HL-60 (cell line): ENCODE results near the gene PDCD4.

ENCODE experiments used
- DNase-seq, 2 experiments: peaks; one replicate each; pipeline ENCODE4 v3.0.0-alpha.2; 2010 to 2020; ENCODE audit warnings: low read depth in 1 of 2, low spot score in 1 of 2
- H3K27ac ChIP-seq: fragments of 250-450 bp; sonication (Bioruptor Pico); replicated peaks from 2 replicates; pipeline ENCODE4 v1.5.1; 2020; ENCODE audit warnings: mild to moderate bottlenecking, moderate library complexity
- H3K27me3 ChIP-seq: fragments of 250-450 bp; sonication (Bioruptor Pico); 2 replicates; pipeline ENCODE4 v1.5.1; 2021; ENCODE audit warnings: mild to moderate bottlenecking, moderate library complexity; ENCODE audit not compliant: insufficient read depth, poor library complexity, severe bottlenecking
- H3K4me3 ChIP-seq: replicated peaks from 2 replicates; pipeline ENCODE4 v1.5.1; 2011; ENCODE audit warnings: mild to moderate bottlenecking, control low read depth, low read length; ENCODE audit not compliant: insufficient read depth
- CTCF ChIP-seq: IDR thresholded peaks from one replicate; pipeline ENCODE4 v1.5.1; 2011; ENCODE audit warnings: low read length, control low read depth, inconsistent platforms; ENCODE audit not compliant: insufficient read depth
- GABPA ChIP-seq: IDR thresholded peaks from 2 replicates; pipeline ENCODE4 v1.6.1; 2012; ENCODE audit warnings: low read depth
- POLR2AphosphoS5 ChIP-seq: IDR thresholded peaks from 2 replicates; pipeline ENCODE4 v1.6.1; 2012; ENCODE audit warnings: low read depth
- REST ChIP-seq: IDR thresholded peaks from 2 replicates; pipeline ENCODE4 v1.6.1; 2012; ENCODE audit warnings: low read depth; ENCODE audit not compliant: insufficient replicate concordance
- SPI1 ChIP-seq: IDR thresholded peaks from 2 replicates; pipeline ENCODE4 v1.6.1; 2012; ENCODE audit warnings: low read depth, mild to moderate bottlenecking, borderline replicate concordance

The PDCD4 gene

GRCh38 chr10:110872984-110873923, 1.5 kb downstream of the PDCD4 start:
- DNase-seq = no peak
- no peaks in the 10 kb centered on the region for H3K27me3 ChIP-seq
- TF ChIP-seq CTCF (no peak), POLR2AphosphoS5 (no peak), REST (no peak), GABPA (no peak), SPI1 (no peak)
- H3K27ac ChIP-seq = peak overlapping the region; percentile 97
- peak overlapping the region; percentile 80 for H3K4me3 ChIP-seq

- Histone ChIP-seq H3K27me3 (no peaks in the 10 kb centered on the region), H3K4me3 (peak overlapping the region; percentile 80), H3K27ac (peak overlapping the region; percentile 97)
- no peak for TF ChIP-seq SPI1
- no peak for TF ChIP-seq GABPA
- no peak for TF ChIP-seq POLR2AphosphoS5
- no peak for TF ChIP-seq CTCF
- TF ChIP-seq REST = no peak
- DNase-seq = no peak
Observed at GRCh38 chr10:110873951-110874350, 2.2 kb downstream of the PDCD4 start.

GRCh38 chr10:110876000-110876399, 4.3 kb downstream of the PDCD4 start:
- H3K27ac ChIP-seq = no peak overlapping the region
- DNase-seq = no peak
- no peaks in the 10 kb centered on the region for H3K27me3 ChIP-seq
- TF ChIP-seq GABPA = no peak
- H3K4me3 ChIP-seq = no peak overlapping the region

GRCh38 chr10:110876788-110877187, 5.1 kb downstream of the PDCD4 start:
- TF ChIP-seq GABPA (no peak), CTCF (no peak), POLR2AphosphoS5 (no peak), SPI1 (no peak)
- DNase-seq = no peak
- no peak overlapping the region for H3K27ac ChIP-seq
- no peaks in the 10 kb centered on the region for H3K27me3 ChIP-seq
- no peak overlapping the region for H3K4me3 ChIP-seq
